K562 (cell line): ENCODE data around the gene TMEM87A. TPM values are rescaled to one million over a fixed set of nuclear protein-coding genes. Genes with fewer than 3 reads are reported as not detected.

Source experiments
- HNRNPK ChIP-seq: fragments of 200-400 bp; formaldehyde crosslinking; IDR thresholded peaks from one replicate; pipeline ENCODE4 v1.6.1; 2018; ENCODE audit warnings: mild to moderate bottlenecking, low read depth, low read length; ENCODE audit not compliant: poor library complexity, severe bottlenecking
- HSF4 ChIP-seq: fragments of 250-450 bp; sonication (Bioruptor Pico); IDR thresholded peaks from 2 replicates; pipeline ENCODE4 v2.1.2; 2022; ENCODE audit warnings: mild to moderate bottlenecking, moderate library complexity, borderline replicate concordance
- MEF2D ChIP-seq: conservative IDR thresholded peaks from 2 replicates; pipeline ENCODE4 v1.6.1; 2016; ENCODE audit warnings: low read depth, missing genetic modification characterization, missing compliant biosample characterization
- MITF ChIP-seq: IDR thresholded peaks from 2 replicates; pipeline ENCODE4 v1.6.1; 2014; ENCODE audit warnings: antibody characterized with exemption
- MTA3 ChIP-seq: fragments of 450-650 bp; formaldehyde crosslinking; IDR thresholded peaks from 2 replicates; pipeline ENCODE4 v1.6.1; 2017; ENCODE audit warnings: mild to moderate bottlenecking, borderline replicate concordance
- NKRF ChIP-seq: fragments of 450-650 bp; IDR thresholded peaks from 2 replicates; pipeline ENCODE4 v1.6.1; 2016; ENCODE audit warnings: borderline replicate concordance
- SMAD1 ChIP-seq: fragments of 150-350 bp; IDR thresholded peaks from 2 replicates; pipeline ENCODE4 v1.6.1; 2014; ENCODE audit warnings: low read length, low read depth; ENCODE audit not compliant: partially characterized antibody
- SRF ChIP-seq, 2 experiments: fragments of 250-450, 450-650 bp in 1 of 2; sonication (Bioruptor Pico) in 1 of 2; sonication (generic) in 1 of 2; formaldehyde crosslinking; IDR thresholded peaks; 2 replicates each; pipeline versions ENCODE4 v1.5.0 to v1.5.1; 2020 to 2022; ENCODE audit warnings: mild to moderate bottlenecking in 1 of 2, missing genetic modification reagents in 1 of 2
- VEZF1 ChIP-seq: fragments of 200-800 bp; sonication (Bioruptor generic); IDR thresholded peaks from 2 replicates; pipeline ENCODE4 v1.6.1; 2017; ENCODE audit warnings: missing genetic modification characterization, missing compliant biosample characterization
- YY1 ChIP-seq, 3 experiments: IDR thresholded peaks; 2 replicates each; pipeline ENCODE4 v1.6.1; 2011; ENCODE audit warnings: low read length in 2 of 3, mild to moderate bottlenecking in 2 of 3, moderate library complexity in 2 of 3, borderline replicate concordance in 1 of 3, control low read depth in 1 of 3, low read depth in 1 of 3; ENCODE audit not compliant: insufficient read depth in 3 of 3, insufficient replicate concordance in 2 of 3, control insufficient read depth in 1 of 3, insufficient read length in 1 of 3; ENCODE audit errors: extremely low read depth in 1 of 3
- ZBTB49 ChIP-seq: sonication (generic); formaldehyde crosslinking; IDR thresholded peaks from 2 replicates; pipeline ENCODE4 v1.8.0; 2022; ENCODE audit warnings: missing genetic modification reagents, mild to moderate bottlenecking, borderline replicate concordance
- ZNF165 ChIP-seq: fragments of 250-450 bp; sonication (Bioruptor Pico); IDR thresholded peaks from 2 replicates; pipeline ENCODE4 v1.4.0; 2020; ENCODE audit warnings: borderline replicate concordance
- ZNF224 ChIP-seq: sonication (generic); formaldehyde crosslinking; IDR thresholded peaks from 2 replicates; pipeline ENCODE4 v1.8.0; 2022; ENCODE audit warnings: mild to moderate bottlenecking, missing genetic modification reagents
- ZNF395 ChIP-seq: fragments of 200-800 bp; sonication (Bioruptor generic); IDR thresholded peaks from 2 replicates; pipeline ENCODE4 v1.6.1; 2017; ENCODE audit warnings: missing genetic modification characterization, missing compliant biosample characterization
- ZNF444 ChIP-seq: fragments of 250-450 bp; sonication (Bioruptor Pico); IDR thresholded peaks from 2 replicates; pipeline ENCODE4 v1.4.0; 2020; ENCODE audit warnings: mild to moderate bottlenecking, moderate library complexity
- polyA plus RNA-seq, 8 experiments: library from polyadenylated mRNA; depleted of rRNA in 4 of 8; stranded (reverse) in 5 of 8; unstranded in 3 of 8; fragments of >200 nt; fragmentation: Nextera tagmentation in 2 of 8; fragmentation: Illumina TruSeq in 1 of 8; extraction: Ambion mirVana in 2 of 8; extraction: Trizol in 1 of 8; gene quantifications; 2 replicates each; pipeline versions ENCODE4 v1.2.1 to v1.2.3, GENCODE V29; 2011 to 2014; ENCODE audit warnings: inconsistent platforms in 1 of 8, missing spikeins in 1 of 8
- total RNA-seq, 7 experiments: library from RNA; depleted of rRNA in 6 of 7; stranded (reverse); fragments of >200 nt in 6 of 7; fragmentation: Illumina TruSeq in 2 of 7; extraction: Trizol in 2 of 7; gene quantifications; 2 replicates each; pipeline versions ENCODE4 v1.2.1 to v1.2.3, GENCODE V29; 2011 to 2021; ENCODE audit warnings: low replicate concordance in 1 of 7

TMEM87A gene
- total and polyA plus RNA-seq, 9 of the 15 experiments (the other 6 are each of a cell fraction or from before 2014, with no cell fraction given), result 16.6 to 43.3 (median 29.6) TPM

GRCh38 chr15:42207674-42208579 is 65.3 kb downstream of the TMEM87A start, which contains the start of gene VPS39 (continued):
- TF ChIP-seq ZNF165, result no peak
- no peak for TF ChIP-seq ZNF444 (CRISPR knock-in tag)
- peak; percentile 84; the same call in 1 of the 2 replicates for TF ChIP-seq NKRF
- TF ChIP-seq HNRNPK, result no peak
- TF ChIP-seq YY1 (IDR thresholded peaks at IDR 0.05; ENCODE audit: borderline replicate concordance in 1 of 3, control insufficient read depth in 1 of 3, extremely low read depth in 1 of 3, insufficient read depth in 3 of 3, insufficient read length in 1 of 3, insufficient replicate concordance in 2 of 3, low read depth in 1 of 3, low read length in 2 of 3), result peak in 2 of 3 experiments; percentile 75 to 88
- no peak for TF ChIP-seq MEF2D (tag)
- TF ChIP-seq ZNF224 (CRISPR knock-in tag), result no peak
- peak; percentile 73 for TF ChIP-seq SMAD1
- TF ChIP-seq HSF4 (CRISPR knock-in tag), result no peak
- no peak for TF ChIP-seq MITF
- TF ChIP-seq ZNF395 (CRISPR knock-in tag), result 0 out of 2 replicates have a peak, but pooled peaks have one; percentile 39
- TF ChIP-seq SRF (CRISPR knock-in tag; IDR thresholded peaks at IDR 0.05), result peak; percentile 36 to 55; a peak in 1 of 4 replicates
- no peak for TF ChIP-seq ZBTB49 (CRISPR knock-in tag)
- 0 out of 2 replicates have a peak, but pooled peaks have one; percentile 29 for TF ChIP-seq MTA3
- peak; percentile 25; the same call in 1 of the 2 replicates for TF ChIP-seq VEZF1
